Coronary artery (tissue), 2 donors: Measurements from ENCODE around the gene RNF114.

Experiments
- DNase-seq: peaks from one replicate; pipeline ENCODE4 v3.0.0-alpha.2; 2017; ENCODE audit warnings: low spot score
- H3K27ac ChIP-seq, 2 donors: fragments of 200-600 bp; sonication (generic); one replicate each; pipeline ENCODE4 v1.5.1; 2016 to 2019
- H3K4me3 ChIP-seq: fragments of 200-600 bp; sonication (generic); 2 replicates; pipeline ENCODE4 v1.5.1; 2016; ENCODE audit warnings: mild to moderate bottlenecking, moderate library complexity
- CTCF ChIP-seq: fragments of 200-600 bp; sonication (generic); IDR thresholded peaks from one replicate; pipeline ENCODE4 v1.5.1; 2019; ENCODE audit warnings: antibody characterized with exemption

RNF114 gene

GRCh38 chr20:49936153-49937026 is at the start of gene RNF114:
TSS of gene RNF114 (plus strand) at chr20:49936397. CDS start at chr20:49936413, 16 bp downstream.
- Histone ChIP-seq H3K27ac (peak within 1 kb of the TSS; percentile 93 to 96), H3K4me3 (peak within 1 kb of the TSS; percentile 94)
- peak; percentile 93 for DNase-seq
- TF ChIP-seq CTCF: no peak

GRCh38 chr20:49886571-49887213 is 49.5 kb upstream of the RNF114 start:
- peak overlapping the region; percentile 52 to 86 for H3K27ac ChIP-seq

GRCh38 chr20:49887251-49888211 is 48.7 kb upstream of the RNF114 start:
- peak overlapping the region; percentile 52 to 86 for H3K27ac ChIP-seq
- no peak overlapping the region for H3K4me3 ChIP-seq
- no peak for DNase-seq
- TF ChIP-seq CTCF: no peak

More at GRCh38 chr20:49886571-49887213, 49.5 kb upstream of the RNF114 start:
- H3K4me3 ChIP-seq: no peak overlapping the region
- DNase-seq: no peak
- TF ChIP-seq CTCF: no peak

GRCh38 chr20:49888212-49889000 is 47.8 kb upstream of the RNF114 start:
- DNase-seq: peak; percentile 72
- H3K4me3 ChIP-seq: no peak overlapping the region
- H3K27ac ChIP-seq: peak overlapping the region; percentile 52 to 86
- TF ChIP-seq CTCF: peak; percentile 74

GRCh38 chr20:49889001-49889934 is 46.9 kb upstream of the RNF114 start:
- peak; percentile 64 for DNase-seq
- peak overlapping the region in 1 of 2 donors; percentile 86 for H3K27ac ChIP-seq

More at GRCh38 chr20:49889001-49889934, 46.9 kb upstream of the RNF114 start:
- TF ChIP-seq CTCF: no peak
- H3K4me3 ChIP-seq: no peak overlapping the region
